Stimulated activated CD4-positive, alpha-beta T cell treated with anti-CD3 and anti-CD28 coated beads, TNF-alpha, amount 100 ng/mL, for 1 hour (primary cell): ENCODE data around the gene BSG.
"Not testable (repeated sequence)": the region's sequence is repeated elsewhere in the genome, so short reads cannot be mapped to it uniquely, and the experiment has no call there.

ENCODE experiments used
- DNase-seq, 3 donors: peaks; one replicate each; pipeline ENCODE4 v3.0.0-alpha.2; 2020; ENCODE audit warnings: low read depth in 3 of 3, low spot score in 1 of 3

BSG gene

DNA sequence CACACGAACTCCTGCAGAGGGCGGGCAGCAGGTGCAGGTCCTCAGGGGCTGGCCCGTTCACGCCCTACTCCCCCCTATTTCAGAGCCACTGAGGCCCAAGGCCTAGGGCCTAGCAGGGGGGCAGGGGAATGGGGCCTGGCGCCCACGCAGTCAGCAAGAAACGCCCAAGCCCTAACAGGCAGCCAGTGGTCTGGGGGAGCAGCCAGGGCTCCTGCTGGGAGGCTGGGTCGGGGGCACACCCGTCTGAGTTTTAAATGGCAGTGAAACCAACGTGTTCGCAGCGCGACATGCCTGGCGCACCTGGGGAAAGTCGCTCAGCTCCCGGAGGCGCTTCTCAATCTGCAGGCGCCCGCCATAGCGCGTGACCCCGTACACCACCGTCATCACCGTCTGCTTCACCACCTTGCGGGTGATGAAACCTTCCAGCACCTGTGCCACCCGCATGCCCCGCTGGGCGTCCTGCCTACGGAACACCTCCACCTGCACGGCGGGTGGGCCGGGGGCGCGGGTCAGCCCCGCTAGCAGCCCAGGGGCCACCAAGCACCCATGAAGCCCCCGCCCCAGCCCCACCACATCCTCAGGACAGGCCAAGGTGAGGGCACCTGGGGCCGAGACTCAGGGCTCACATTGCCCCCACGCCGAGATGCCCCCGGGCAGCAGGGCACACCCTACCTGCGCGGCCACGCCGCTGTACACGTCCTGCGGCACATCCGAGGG is 47.0 kb downstream of the BSG start:
- no peak for DNase-seq

DNA sequence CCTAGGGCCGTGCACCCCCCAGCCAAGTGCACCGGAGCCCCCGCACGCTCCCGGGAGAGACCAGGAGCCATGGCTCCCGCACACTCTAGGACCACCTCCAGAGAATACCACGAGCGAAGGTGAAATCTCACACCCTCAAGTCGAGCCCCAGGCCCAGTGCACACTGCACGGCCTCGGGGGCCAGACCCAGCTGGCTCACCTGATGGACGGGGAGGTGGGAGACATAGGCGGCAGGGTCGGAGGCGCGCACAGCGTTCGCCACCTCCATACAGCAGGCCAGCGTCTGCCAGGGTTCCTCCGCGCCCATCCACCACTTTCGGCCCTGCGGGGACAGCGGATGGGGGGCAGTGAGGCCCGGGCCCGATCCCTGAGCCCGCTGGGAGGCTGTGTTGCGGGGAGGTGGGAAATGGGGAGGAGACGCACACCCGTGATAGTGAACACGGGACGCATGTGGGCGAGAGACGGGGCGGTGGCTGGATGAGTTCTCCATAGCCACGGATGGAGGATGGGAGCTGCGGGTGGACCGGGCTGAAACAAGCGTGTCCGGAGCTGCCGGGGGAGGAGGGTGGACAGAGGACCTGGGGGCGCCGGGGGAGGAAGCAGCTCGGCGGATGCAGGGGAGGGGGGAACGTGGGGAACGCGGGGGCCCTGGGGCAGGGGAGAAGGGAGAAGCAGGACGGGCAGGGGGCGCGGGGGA is 47.9 kb downstream of the BSG start:
- DNase-seq = no peak

DNA sequence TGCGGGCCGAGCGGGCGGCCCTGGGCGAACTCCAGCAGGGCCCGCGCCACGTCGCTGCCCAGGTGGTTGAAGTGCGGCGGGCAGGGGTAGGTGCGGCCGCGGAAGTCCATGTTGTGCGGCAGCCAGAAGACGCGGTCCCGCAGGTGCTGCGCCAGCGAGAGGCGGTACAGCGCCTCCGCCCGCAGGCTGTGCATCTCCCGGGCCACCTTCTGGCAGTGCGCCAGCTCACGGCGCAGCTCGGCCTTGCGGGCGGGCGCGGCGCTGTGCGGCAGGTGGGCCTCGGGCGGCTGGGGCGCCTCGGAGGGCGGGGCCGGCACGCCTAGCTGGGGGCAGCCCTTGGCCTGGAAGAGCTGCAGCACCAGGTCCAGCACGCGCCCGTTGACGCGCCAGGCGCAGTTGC is 48.8 kb downstream of the BSG start:
- not testable (repeated sequence) for DNase-seq

DNA sequence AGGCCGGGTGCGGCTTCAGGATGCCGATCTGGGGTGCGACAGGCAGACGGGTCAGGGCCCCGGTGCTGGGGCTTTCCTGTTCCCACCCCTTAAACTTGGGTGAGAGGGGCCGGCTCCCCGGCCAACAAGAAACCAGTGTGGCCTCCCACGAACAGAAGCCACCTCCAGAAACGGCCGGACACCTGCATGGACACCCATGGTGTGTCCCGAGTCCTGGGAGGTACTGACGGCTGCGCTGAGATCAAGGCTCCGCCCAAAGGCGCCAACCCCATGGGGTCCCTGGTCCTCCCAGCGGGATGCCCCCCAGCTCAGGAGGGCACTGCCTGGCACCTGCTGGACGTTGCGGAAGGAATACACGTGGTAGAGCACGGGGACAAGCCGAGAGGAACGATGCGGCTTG is 49.4 kb downstream of the BSG start:
- DNase-seq = no peak

DNA sequence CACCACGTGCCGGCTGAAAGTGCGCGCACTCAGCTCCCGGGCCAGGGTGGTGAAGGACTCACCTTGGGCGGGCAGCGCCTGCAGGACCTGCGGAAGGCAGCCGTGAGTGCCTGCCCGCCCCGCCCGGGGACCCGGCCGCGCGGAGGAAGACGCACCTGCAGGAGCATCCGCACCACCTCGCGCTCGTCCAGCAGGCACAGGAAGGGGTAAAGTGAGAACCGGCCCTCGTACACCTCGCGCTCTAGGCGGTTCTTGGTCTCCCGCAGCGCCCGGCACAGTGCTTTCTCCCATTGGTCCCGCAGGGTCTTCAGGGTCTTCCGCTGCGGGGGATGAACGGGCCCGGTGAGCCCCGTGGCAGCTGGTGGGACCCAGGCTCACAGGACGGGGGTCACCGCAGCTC is 50.3 kb downstream of the BSG start:
- no peak for DNase-seq

DNA sequence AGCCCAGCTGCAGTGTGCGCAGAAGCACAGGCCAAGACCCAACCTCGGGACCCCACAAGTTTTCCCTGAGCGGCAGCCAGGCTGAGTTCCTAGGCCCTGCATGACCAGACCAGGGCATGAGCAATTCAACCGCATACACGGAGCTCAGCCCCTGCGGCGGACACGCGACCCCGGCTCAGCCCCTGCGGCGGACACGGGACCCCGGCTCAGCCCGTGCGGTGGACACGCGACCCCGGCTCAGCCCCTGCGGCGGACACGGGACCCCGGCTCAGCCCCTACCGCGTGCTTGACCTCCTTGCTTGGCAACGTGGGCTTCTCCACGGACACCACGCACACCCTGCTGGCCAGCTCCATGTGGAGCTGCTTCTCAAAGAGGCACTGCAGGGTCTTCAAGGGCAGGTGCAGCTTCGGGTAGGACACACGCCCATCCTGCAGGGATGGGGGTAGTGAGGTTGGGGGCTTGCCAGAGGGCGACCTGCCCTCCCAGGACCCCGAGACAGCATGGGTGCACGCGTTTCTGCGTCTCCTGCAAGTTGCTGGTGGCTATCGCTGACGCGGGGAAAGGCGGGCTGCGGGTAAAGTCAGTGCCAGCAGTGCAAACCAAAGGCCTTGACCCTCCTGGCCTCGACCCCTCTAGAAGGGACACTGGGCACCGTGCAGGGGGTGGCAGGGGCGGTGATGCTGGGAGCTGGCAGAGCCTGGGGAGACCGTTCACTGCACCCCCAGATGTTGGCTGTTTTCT is 51.0 kb downstream of the BSG start:
- no peak for DNase-seq

DNA sequence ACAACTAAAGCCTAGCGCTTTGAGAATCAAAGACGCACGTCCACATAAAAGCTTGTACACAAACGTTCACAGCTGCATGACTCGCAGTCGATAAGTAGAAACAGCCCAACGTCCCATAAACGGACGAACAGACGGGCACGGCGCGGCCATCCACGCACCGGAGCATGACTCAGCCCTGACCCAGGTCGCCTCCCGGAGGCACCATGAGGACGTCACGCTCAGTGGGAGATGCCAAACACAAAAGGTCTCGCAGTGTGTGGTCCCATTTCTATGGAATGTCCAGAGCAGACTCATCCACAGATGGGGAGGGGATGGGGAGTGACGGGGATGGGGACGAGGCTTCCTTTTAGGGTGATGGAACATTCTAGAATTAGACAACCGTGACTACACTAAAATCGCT is 51.6 kb downstream of the BSG start:
- no peak for DNase-seq

DNA sequence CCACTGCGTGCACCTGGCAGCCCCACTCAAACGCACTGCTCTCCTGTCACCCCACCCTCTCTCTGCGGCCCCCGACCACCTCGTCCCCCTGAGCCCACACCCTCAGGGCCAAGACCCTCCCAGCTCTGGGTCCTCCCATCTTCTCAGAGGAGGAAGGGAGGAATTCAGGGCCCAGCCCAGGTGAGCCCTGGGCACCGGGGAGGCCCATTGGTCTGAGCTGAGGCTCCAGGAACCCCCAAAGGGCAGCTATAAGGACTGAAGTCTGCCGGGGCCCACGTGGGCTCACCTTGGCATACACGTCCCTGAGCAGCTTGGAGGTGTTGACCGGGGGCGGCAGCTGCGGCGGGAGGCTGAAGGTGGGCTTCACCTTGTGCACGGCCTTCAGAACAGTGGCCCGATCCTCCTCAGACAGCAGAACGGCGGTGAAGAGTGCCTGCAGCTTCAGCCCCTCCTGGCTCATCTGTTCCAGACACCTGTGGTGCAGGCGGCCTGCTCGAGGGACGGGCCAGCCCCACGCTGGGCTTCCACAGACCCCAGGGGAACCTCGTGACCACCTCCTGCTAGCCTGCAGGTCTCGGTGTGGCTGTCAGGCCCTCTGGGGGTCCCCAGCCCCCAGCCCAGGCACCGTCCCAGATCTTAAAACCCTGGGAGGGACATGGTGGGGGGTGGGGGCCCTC is 52.2 kb downstream of the BSG start:
- no peak for DNase-seq

DNA sequence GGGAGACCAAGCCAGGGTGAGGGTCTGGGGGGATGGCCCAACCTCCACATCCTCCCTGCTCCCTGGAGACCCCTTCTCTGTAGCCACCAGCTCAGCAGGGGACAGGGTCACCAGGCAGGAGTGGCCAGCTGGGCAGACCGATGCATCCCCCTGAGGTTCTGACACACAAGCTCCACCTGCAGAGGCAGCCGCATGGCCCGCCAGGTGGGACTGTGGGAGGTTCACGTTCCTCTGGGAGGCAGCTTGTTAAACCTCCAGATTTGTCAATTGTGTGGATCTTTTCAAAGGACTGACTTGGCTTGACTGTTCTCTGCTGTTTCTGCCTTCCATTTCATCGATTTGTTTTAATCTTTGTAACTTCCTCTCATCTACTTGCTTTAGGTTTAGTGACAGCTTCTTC is 52.9 kb downstream of the BSG start:
- DNase-seq = no peak

DNA sequence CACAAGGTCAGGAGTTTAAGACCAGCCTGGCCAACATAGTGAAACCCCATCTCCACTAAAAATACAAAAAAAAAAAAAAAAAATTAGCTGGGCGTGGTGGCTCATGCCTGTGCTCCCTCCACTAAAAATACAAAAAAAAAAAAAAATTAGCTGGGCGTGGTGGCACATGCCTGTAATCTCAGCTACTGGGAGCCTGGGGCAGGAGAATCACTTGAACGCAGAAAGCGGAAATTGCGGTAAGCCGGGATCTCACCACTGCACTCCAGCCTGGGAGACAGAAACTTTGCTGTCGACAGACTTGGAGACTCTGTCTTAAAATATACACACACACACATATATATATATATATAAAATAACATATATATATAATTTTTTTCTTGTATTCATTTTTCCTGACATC is 54.2 kb downstream of the BSG start:
- DNase-seq = not testable (repeated sequence)

DNA sequence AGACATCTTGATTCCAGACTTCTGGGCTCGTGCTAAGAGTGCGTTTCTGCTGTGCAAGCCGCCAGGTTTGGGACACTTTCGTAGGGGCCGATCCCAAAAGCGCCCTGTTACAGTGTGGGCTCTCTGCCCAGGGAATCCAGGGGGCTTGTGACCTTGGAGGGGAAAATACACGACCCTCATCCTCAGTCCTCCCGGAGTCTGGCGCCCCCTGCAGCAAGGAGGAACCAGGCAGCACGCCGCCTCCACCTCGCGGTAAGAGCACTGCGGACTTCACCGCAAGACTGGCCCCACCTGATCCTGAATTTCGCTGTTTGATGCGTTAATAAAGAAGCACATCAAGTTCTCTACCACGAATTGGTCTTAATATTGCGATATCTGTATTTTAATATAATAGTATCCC is 55.8 kb downstream of the BSG start:
- DNase-seq = no peak

DNA sequence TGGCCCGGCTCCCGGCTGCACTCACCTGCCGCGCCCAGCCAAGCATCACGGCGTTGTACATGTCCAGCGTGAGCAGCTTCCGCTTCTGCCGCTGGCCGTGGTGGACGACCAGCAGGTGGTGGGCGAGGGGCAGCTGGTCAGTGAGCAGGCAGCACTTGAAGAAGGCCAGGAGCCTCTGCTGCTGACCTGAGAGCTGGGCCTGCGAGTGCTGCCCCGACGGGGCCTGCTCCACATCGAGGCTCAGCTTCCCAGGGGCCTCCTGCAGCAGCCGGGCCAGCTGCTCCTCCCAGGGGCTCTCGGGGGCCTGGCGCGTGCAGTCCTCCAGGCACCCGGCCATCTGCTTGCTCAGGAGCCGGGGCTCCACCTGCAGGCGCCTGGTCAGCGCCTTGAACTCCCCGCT is 57.1 kb downstream of the BSG start:
- not testable (repeated sequence) for DNase-seq

DNA sequence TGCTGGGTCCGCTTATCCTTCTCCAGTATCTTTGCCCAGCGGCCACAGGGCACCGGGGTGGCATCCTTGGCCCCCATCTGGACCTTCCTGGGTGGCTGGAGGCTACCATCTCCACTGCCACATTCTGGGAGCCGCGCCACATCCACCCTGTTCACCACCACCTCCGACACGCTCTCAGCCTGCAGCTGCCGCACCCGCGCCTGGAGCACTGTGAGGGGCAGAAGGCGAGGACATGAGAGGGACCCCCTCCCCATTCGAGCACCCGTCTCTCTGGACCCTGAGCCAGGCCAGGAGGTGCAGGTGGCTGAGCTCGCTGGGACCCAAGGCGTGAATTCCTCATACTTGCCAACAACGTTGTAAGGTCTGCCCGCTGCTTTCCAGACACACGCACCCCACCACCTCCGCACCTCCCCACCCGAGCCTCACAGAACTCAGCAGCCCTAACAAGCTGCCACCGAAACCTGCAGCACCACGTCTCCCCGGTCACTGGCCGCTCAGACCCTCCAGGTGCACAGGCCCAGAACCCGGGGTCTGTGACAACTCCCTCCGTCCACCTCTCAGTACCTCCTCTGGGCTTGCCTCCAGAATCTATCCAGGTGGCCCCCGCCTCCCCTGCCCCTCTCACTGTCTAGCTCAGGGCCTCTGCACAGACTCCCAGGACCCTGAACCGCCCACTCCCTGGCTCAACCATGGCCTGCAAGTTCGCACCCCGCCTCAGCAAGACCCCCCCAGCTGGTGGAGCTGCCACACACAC is 57.7 kb downstream of the BSG start:
- DNase-seq = no peak

DNA sequence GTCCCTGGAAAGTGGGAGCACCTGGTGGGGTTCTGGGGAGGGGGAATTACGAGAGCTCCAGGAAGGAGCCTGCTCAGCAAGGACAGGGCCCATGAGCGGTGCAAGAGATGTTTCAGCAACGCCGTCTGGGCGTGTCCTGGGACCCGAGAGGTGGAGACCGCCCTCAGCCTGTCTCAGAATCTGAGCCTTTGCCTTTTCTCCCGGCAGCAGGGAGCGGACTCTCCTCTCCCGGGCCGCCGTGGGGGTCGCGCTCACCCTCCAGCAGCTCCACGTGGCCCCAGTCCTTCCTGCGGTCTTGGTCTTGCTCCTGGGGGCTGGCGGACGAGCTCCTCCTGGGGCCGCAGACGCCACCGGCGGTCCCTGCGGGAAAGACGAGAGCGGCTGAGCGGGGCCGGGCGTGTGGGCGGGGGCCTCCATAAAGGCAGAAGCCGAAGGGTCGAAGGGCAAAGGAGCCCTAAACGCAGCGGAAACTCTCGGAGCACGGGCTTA is 60.2 kb downstream of the BSG start:
- DNase-seq = no peak
